Measurements from ENCODE around the gene REG4. TPM values are rescaled to one million over a fixed set of nuclear protein-coding genes. Genes with fewer than 3 reads are reported as not detected.

The REG4 gene
- total and polyA plus RNA-seq, 2 donors from 2014 or later: 0.34 TPM; not detected in 1

- Histone ChIP-seq H3K27me3 (ENCODE audit: control insufficient read depth, insufficient read depth, low read length) (no peaks in the 10 kb centered on the region), H3K4me1 (ENCODE audit: control insufficient read depth in 2 of 3, insufficient read depth in 2 of 3, low read depth in 1 of 3, low read length in 3 of 3) (peaks cover 7 to 12% (median 10%) of the 10 kb centered on the region in 3 donors), H3K4me3 (ENCODE audit: low read length in 3 of 3) (no peak overlapping the region), H3K36me3 (ENCODE audit: control insufficient read depth in 2 of 3, insufficient read depth in 3 of 3, low read length in 3 of 3) (no peaks in the 10 kb centered on the region), H3K27ac (ENCODE audit: low read depth in 2 of 2, low read length in 2 of 2) (no peak overlapping the region), H3K9ac (ENCODE audit: low read length in 3 of 3) (no peak overlapping the region), H3K9me3 (ENCODE audit: control insufficient read depth in 2 of 3, insufficient read depth in 1 of 3, low read length in 3 of 3) (no peaks in the 10 kb centered on the region)
- no peak for TF ChIP-seq CTCF (IDR thresholded peaks at IDR 0.05; ENCODE audit: borderline replicate concordance, extremely low read depth, insufficient read depth)
- DNase-seq (no peak), FAIRE-seq (no peak)
- intact Hi-C loops (cut with DNase I): no loop called here
Measured at GRCh38 chr1:119784191-119784781, 27.0 kb downstream of the REG4 start.

- no peak for TF ChIP-seq CTCF (IDR thresholded peaks at IDR 0.05; ENCODE audit: borderline replicate concordance, extremely low read depth, insufficient read depth)
- DNase-seq: no peak
Measured at GRCh38 chr1:119783354-119784185, 27.7 kb downstream of the REG4 start.

GRCh38 chr1:119782631-119783325, 28.5 kb downstream of the REG4 start:
- no peak for FAIRE-seq
- peaks cover 7 to 12% (median 10%) of the 10 kb centered on the region in 3 donors for H3K4me1 ChIP-seq (ENCODE audit: control insufficient read depth in 2 of 3, insufficient read depth in 2 of 3, low read depth in 1 of 3, low read length in 3 of 3)

More at GRCh38 chr1:119783354-119784185, 27.7 kb downstream of the REG4 start:
- H3K36me3 ChIP-seq (ENCODE audit: control insufficient read depth in 2 of 3, insufficient read depth in 3 of 3, low read length in 3 of 3): no peaks in the 10 kb centered on the region
- no peak overlapping the region for H3K4me3 ChIP-seq (ENCODE audit: low read length in 3 of 3)
- no peaks in the 10 kb centered on the region for H3K9me3 ChIP-seq (ENCODE audit: control insufficient read depth in 2 of 3, insufficient read depth in 1 of 3, low read length in 3 of 3)
- H3K9ac ChIP-seq (ENCODE audit: low read length in 3 of 3): no peak overlapping the region
- no peak for FAIRE-seq
- H3K27me3 ChIP-seq (ENCODE audit: control insufficient read depth, insufficient read depth, low read length): no peaks in the 10 kb centered on the region
- no peak overlapping the region for H3K27ac ChIP-seq (ENCODE audit: low read depth in 2 of 2, low read length in 2 of 2)
- peaks cover 7 to 12% (median 10%) of the 10 kb centered on the region in 3 donors for H3K4me1 ChIP-seq (ENCODE audit: control insufficient read depth in 2 of 3, insufficient read depth in 2 of 3, low read depth in 1 of 3, low read length in 3 of 3)
- intact Hi-C loops (cut with DNase I): no loop called here

More at GRCh38 chr1:119782631-119783325, 28.5 kb downstream of the REG4 start:
- DNase-seq: peak in 3 of 5 donors; percentile 40 to 74 (median 70)
- H3K9me3 ChIP-seq (ENCODE audit: control insufficient read depth in 2 of 3, insufficient read depth in 1 of 3, low read length in 3 of 3): no peaks in the 10 kb centered on the region
- no peaks in the 10 kb centered on the region for H3K36me3 ChIP-seq (ENCODE audit: control insufficient read depth in 2 of 3, insufficient read depth in 3 of 3, low read length in 3 of 3)
- H3K27me3 ChIP-seq (ENCODE audit: control insufficient read depth, insufficient read depth, low read length): no peaks in the 10 kb centered on the region
- TF ChIP-seq CTCF (IDR thresholded peaks at IDR 0.05; ENCODE audit: borderline replicate concordance, extremely low read depth, insufficient read depth): no peak
- no peak overlapping the region for H3K27ac ChIP-seq (ENCODE audit: low read depth in 2 of 2, low read length in 2 of 2)
- no peak overlapping the region for H3K9ac ChIP-seq (ENCODE audit: low read length in 3 of 3)
- intact Hi-C loops (cut with DNase I): no loop called here
- no peak overlapping the region for H3K4me3 ChIP-seq (ENCODE audit: low read length in 3 of 3)

Measured in kidney (tissue), 14 donors.